ENCODE results near the gene HIRA.

GRCh38 chr22:19411690-19412045 lies 19.9 kb downstream of the HIRA start:
- TF ChIP-seq, protein P1, sequence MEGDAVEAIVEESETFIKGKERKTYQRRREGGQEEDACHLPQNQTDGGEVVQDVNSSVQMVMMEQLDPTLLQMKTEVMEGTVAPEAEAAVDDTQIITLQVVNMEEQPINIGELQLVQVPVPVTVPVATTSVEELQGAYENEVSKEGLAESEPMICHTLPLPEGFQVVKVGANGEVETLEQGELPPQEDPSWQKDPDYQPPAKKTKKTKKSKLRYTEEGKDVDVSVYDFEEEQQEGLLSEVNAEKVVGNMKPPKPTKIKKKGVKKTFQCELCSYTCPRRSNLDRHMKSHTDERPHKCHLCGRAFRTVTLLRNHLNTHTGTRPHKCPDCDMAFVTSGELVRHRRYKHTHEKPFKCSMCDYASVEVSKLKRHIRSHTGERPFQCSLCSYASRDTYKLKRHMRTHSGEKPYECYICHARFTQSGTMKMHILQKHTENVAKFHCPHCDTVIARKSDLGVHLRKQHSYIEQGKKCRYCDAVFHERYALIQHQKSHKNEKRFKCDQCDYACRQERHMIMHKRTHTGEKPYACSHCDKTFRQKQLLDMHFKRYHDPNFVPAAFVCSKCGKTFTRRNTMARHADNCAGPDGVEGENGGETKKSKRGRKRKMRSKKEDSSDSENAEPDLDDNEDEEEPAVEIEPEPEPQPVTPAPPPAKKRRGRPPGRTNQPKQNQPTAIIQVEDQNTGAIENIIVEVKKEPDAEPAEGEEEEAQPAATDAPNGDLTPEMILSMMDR (IDR thresholded peaks at IDR 0.05), result no peak
- TF ChIP-seq POLR2A (IDR thresholded peaks at IDR 0.05), result no peak
